ENCODE measurements around the gene LAMB4.
A peak's percentile ranks its signal among the peaks of the same experiment; 100 is the strongest.

Gene LAMB4

GRCh38 chr7:108000875-108001763 lies 129.0 kb downstream of the LAMB4 start:
- H3K4me3 ChIP-seq (ENCODE audit: low read length): peak overlapping the region; percentile 80
- peak; percentile 36 for TF ChIP-seq CTCF (conservative IDR thresholded peaks at IDR 0.05; ENCODE audit: low read depth, low read length)
- DNase-seq (ENCODE audit: low read depth): no peak

DNA sequence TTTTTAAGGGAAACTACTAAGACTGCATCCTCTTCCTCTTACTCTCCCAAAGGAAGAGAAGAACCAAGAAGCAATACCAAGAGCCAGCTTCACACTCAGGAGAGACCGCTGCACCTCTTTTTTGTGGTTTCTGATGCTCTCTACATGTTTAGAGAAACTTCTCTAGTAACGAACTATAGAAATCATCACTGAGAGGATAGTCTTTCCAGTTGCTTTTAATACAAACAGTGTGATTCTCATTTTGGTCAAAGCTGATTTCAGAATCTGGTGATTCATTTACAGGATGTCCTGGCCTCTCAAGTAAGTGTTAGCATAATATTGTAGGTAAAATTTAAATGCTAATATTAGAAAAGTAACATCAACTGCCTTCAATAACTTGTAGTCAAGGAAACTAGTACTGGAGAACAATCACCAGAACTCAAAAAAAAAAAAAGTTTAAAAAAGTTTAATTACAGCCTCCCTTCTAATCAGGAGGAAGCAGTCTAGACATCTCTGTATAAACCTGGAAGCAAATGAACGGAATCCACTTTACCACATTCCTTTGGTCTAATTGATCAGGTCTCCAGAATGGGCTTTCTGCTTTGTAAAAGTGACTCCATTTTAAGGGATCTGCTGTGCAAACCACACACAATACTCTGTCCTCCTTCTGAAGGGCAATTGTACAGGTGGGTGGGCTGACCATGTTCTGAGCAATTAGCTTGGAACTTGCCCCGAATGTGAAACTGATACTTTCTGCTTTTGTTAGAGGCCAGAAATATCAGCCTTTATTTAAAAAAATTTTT lies 130.2 kb downstream of the LAMB4 start:
- H3K4me3 ChIP-seq (ENCODE audit: low read length): peak overlapping the region; percentile 7
- no peak for DNase-seq (ENCODE audit: low read depth)
- no peak for TF ChIP-seq CTCF (conservative IDR thresholded peaks at IDR 0.05; ENCODE audit: low read depth, low read length)

GRCh38 chr7:107998660-107999480 lies 131.3 kb downstream of the LAMB4 start:
- no peak overlapping the region for H3K4me3 ChIP-seq (ENCODE audit: low read length)
- no peak for DNase-seq (ENCODE audit: low read depth)
- no peak for TF ChIP-seq CTCF (conservative IDR thresholded peaks at IDR 0.05; ENCODE audit: low read depth, low read length)

DNA sequence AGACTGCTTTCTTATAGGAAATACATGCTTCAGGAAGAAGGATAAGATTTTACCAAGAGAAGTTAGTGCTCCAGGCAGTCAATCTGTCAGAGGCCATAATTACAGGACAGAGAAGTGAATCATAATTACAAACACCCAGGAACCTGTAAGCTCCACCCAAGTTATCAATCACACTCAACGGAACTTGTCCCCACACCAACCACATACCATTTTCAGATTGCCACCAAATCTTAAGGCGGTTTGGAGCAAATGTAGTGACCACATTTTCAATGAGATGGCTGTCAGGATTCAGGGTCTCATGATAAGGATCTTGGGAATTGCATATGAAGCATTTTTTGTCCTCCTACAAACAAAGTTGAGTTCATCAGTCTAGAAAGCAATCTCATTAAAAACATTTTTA lies 132.0 kb downstream of the LAMB4 start:
- no peak for DNase-seq (ENCODE audit: low read depth)
- no peak for TF ChIP-seq CTCF (conservative IDR thresholded peaks at IDR 0.05; ENCODE audit: low read depth, low read length)
- no peak overlapping the region for H3K4me3 ChIP-seq (ENCODE audit: low read length)

DNA sequence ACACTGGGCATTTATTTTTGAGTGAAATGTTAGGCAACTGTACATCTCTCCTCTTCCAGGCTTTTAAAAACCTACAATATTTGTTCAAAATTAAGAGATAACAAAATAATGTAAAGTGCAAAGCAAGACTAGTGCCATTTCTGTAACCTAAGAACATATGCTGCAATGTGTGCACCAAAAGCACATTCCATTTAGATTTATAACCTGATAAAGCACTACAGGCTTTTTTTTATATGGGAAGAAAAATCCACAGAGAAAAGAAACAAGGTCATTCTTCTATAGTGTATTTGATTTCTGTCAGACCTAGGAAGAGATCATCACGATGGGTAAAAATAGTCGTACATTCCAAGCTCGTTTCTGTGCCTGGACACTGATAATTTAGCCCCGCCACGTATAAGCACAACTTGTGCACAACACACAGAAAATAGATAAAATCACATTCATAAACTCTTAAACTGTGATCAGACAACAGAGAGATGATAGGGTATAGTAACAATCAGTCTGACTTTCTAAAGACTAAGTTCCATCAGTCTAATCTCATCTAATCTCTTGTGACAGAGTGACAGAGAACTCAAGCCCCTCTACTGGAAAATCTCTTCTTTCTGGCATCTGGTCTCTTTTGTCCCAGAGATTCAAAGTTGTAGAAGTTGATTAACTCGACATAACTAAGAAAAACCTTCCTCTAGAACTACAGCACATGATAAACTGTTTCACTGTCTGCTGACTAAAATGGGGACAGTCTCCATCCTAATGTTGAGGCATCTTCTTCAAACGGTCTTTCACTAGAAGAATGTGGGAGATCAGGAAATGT lies 133.9 kb downstream of the LAMB4 start:
- no peak overlapping the region for H3K4me3 ChIP-seq (ENCODE audit: low read length)
- no peak for DNase-seq (ENCODE audit: low read depth)
- TF ChIP-seq CTCF (conservative IDR thresholded peaks at IDR 0.05; ENCODE audit: low read depth, low read length): no peak
